ENCODE results near the gene EHD4. TPM values are rescaled to one million over a fixed set of nuclear protein-coding genes. Genes with fewer than 3 reads are reported as not detected.

The EHD4 gene
- total and polyA plus RNA-seq, 2 donors (not counting 3 experiments of a cell fraction or from before 2014, with no cell fraction given) = 96.7 to 128 TPM

- Histone ChIP-seq H4K20me1 (replicated peaks; ENCODE audit: control insufficient read depth, extremely low read depth, insufficient read depth, low read length) (no peaks in the 10 kb centered on the region), H3K4me1 (ENCODE audit: control insufficient read depth, extremely low read depth, insufficient read depth, low read length) (peaks cover 96% of the 10 kb centered on the region), H3K9ac (replicated peaks; ENCODE audit: extremely low read depth, insufficient read depth, low read length) (peak overlapping the region; percentile 36), H3K27ac (ENCODE audit: insufficient read depth, low read depth, low read length) (peak overlapping the region; percentile 99), H3K4me2 (ENCODE audit: insufficient read depth, low read length) (peak overlapping the region; percentile 0), H3K4me3 (replicated peaks in 1 of 3; ENCODE audit: insufficient read depth in 1 of 3, low read depth in 1 of 3, low read length in 3 of 3) (no peak overlapping the region), H3K27me3 (ENCODE audit: control insufficient read depth in 2 of 2, insufficient read depth in 2 of 2, low read length in 2 of 2) (no peaks in the 10 kb centered on the region), H3K79me2 (ENCODE audit: control insufficient read depth, insufficient read depth, low read length) (peaks cover 59% of the 10 kb centered on the region), H3K36me3 (ENCODE audit: control insufficient read depth in 2 of 2, extremely low read depth in 1 of 2, insufficient read depth in 2 of 2, low read length in 2 of 2) (peaks cover 14 to 18% of the 10 kb centered on the region in 2 experiments), H2AFZ (ENCODE audit: low read depth, low read length) (no peak overlapping the region), H3K9me1 (replicated peaks; ENCODE audit: control insufficient read depth, extremely low read depth, insufficient read depth, low read length) (no peaks in the 10 kb centered on the region), H3K9me3 (replicated peaks; ENCODE audit: control insufficient read depth, insufficient read depth, low read length) (no peaks in the 10 kb centered on the region)
- ChIA-PET CTCF (interaction anchor here (1.4 to 5.9 kb wide), 4 partner anchors 12 to 31 kb away, joined by 5 to 44 read pairs (median 6); partner anchors contain the start of gene EHD4), POLR2A (interaction anchor here (0.6 to 2.3 kb wide), 4 partner anchors 16 to 537 kb away, joined by 3 to 9 read pairs (median 4); no protein-coding TSS in a partner anchor)
- intact Hi-C loops (cut with micrococcal nuclease) (loop anchor here (1.0 kb wide), 2 partner anchors 17 to 20 kb away; no protein-coding TSS in a partner anchor), dilution Hi-C loops (cut with MboI; ENCODE audit: extremely low pct_ligation_motif_present, low sequenced_read_pairs) (no loop called here)
- DNase-seq (ENCODE audit: low read depth, low spot score) = no peak
- TF ChIP-seq POLR2A (IDR thresholded peaks at IDR 0.05; ENCODE audit: low read depth, low read length) = no peak
- no peak for TF ChIP-seq JUN (IDR thresholded peaks at IDR 0.05; ENCODE audit: borderline replicate concordance, insufficient read depth, insufficient read length, low read depth)
- TF ChIP-seq GATA2 (IDR thresholded peaks at IDR 0.05; ENCODE audit: insufficient read depth, insufficient read length, low read depth, low read length) = no peak
- TF ChIP-seq POLR2AphosphoS5 (IDR thresholded peaks at IDR 0.05; ENCODE audit: insufficient read depth, low read depth, low read length) = no peak
- TF ChIP-seq MYC (IDR thresholded peaks at IDR 0.05; ENCODE audit: low read depth, low read length) = no peak
- no peak for TF ChIP-seq FOS (IDR thresholded peaks at IDR 0.05; ENCODE audit: borderline replicate concordance, insufficient read depth, low read length)
- TF ChIP-seq, protein P1, sequence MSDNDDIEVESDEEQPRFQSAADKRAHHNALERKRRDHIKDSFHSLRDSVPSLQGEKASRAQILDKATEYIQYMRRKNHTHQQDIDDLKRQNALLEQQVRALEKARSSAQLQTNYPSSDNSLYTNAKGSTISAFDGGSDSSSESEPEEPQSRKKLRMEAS (IDR thresholded peaks at IDR 0.05; ENCODE audit: insufficient read depth, insufficient read length) = no peak
- TF ChIP-seq EZH2 (IDR thresholded peaks at IDR 0.05; ENCODE audit: borderline replicate concordance, low read depth, low read length, severe bottlenecking) = no peak
- no peak for TF ChIP-seq CTCF (IDR thresholded peaks at IDR 0.05; ENCODE audit: extremely low read depth in 1 of 2, insufficient read depth in 1 of 2, low read depth in 1 of 2, low read length in 2 of 2)
- no peak for FAIRE-seq
- no TSS peak for BruUV-seq (replicated peaks)
These were observed 32.4 kb downstream of the EHD4 start for GRCh38 chr15:41939986-41940385.
